BJ (cell line): ENCODE measurements around the gene TGIF1. TPM values are rescaled to one million over a fixed set of nuclear protein-coding genes. Genes with fewer than 3 reads are reported as not detected.

Experiments
- CTCF ChIA-PET: fragments of 350-600 bp; formaldehyde crosslinking; extraction: SDS; loops from one replicate; lab custom pipeline; 2021; ENCODE audit warnings: antibody characterized with exemption, inconsistent platforms; lab: Yijun Ruan, JAX
- POLR2A ChIA-PET: fragments of 300-600 bp; sonication (Branson Sonifier 250); formaldehyde crosslinking; extraction: SDS; loops from one replicate; lab custom pipeline; 2021; ENCODE audit warnings: antibody characterized with exemption; lab: Charles Lee
- DNase-seq: peaks from one replicate; pipeline ENCODE4 v3.0.0-alpha.2; 2011; ENCODE audit warnings: low read depth
- H3K27me3 ChIP-seq: 2 replicates; pipeline ENCODE4 v1.6.0; 2011; ENCODE audit warnings: low read length; ENCODE audit not compliant: control insufficient read depth, insufficient read depth
- H3K36me3 ChIP-seq: 2 replicates; pipeline ENCODE4 v1.5.1; 2011; ENCODE audit warnings: low read length; ENCODE audit not compliant: control insufficient read depth, insufficient read depth
- H3K4me3 ChIP-seq: 2 replicates; pipeline ENCODE4 v1.5.1; 2011; ENCODE audit warnings: low read depth, mild to moderate bottlenecking, control low read depth, low read length
- polyA plus RNA-seq: library from polyadenylated mRNA; depleted of rRNA; stranded (reverse); fragments of >200 nt; gene quantifications from 2 replicates; pipeline ENCODE4 v1.2.3, GENCODE V29; 2011
- TF ChIP-seq, protein P1 (sequence below): IDR thresholded peaks from 2 replicates; pipeline ENCODE4 v1.5.1; 2011; ENCODE audit warnings: low read depth, mild to moderate bottlenecking, control low read depth, inconsistent platforms, low read length, moderate library complexity; ENCODE audit not compliant: insufficient read depth

Gene TGIF1
- polyA plus RNA-seq, 1 experiment: 78.9 TPM

- TF ChIP-seq, protein P1, sequence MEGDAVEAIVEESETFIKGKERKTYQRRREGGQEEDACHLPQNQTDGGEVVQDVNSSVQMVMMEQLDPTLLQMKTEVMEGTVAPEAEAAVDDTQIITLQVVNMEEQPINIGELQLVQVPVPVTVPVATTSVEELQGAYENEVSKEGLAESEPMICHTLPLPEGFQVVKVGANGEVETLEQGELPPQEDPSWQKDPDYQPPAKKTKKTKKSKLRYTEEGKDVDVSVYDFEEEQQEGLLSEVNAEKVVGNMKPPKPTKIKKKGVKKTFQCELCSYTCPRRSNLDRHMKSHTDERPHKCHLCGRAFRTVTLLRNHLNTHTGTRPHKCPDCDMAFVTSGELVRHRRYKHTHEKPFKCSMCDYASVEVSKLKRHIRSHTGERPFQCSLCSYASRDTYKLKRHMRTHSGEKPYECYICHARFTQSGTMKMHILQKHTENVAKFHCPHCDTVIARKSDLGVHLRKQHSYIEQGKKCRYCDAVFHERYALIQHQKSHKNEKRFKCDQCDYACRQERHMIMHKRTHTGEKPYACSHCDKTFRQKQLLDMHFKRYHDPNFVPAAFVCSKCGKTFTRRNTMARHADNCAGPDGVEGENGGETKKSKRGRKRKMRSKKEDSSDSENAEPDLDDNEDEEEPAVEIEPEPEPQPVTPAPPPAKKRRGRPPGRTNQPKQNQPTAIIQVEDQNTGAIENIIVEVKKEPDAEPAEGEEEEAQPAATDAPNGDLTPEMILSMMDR: no peak
- H3K4me3 ChIP-seq: peak overlapping the region; percentile 96
- ChIA-PET CTCF (interaction anchor here (2.0 to 3.8 kb wide), 2 partner anchors 10 to 145 kb away, joined by 8 to 17 read pairs; no protein-coding TSS in a partner anchor), POLR2A (no interaction called here)
- H3K36me3 ChIP-seq: no peaks in the 10 kb centered on the region
- H3K27me3 ChIP-seq: no peaks in the 10 kb centered on the region
- DNase-seq: peak; percentile 81
Measured at GRCh38 chr18:3448838-3449511, 997 bp upstream of the TGIF1 start.

DNA sequence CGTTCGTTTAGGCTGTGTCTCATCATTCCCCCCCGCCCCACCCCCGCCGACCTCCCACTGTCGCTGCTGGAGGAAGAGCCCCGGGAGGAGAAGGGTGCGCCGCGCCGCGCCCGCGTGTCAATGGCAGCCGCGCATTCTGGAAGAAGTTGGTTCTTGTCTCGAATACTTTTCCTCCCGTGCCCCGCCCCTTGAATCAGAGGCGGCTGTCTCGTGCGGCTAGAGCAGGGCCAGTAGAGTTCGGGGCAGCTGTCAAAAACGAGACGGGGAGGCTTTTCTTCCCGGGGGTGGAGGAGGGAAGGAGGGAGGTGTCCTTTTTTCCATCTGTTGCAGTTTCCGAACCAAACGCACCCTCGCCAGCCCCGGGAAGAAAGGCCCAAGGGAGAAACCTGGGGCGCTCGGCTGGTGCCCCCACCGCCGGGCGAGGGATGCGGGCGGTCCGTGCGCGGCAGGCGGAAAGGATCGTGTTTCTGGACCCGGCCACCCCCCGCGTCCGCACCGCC, 410 bp upstream of the TGIF1 start:
- DNase-seq: no peak
- ChIA-PET CTCF (interaction anchor here (3.8 kb wide), 1 partner anchor 145 kb away, joined by 17 read pairs; no protein-coding TSS in a partner anchor), POLR2A (no interaction called here)
- Histone ChIP-seq H3K36me3 (no peaks in the 10 kb centered on the region), H3K4me3 (peak overlapping the region; percentile 96), H3K27me3 (no peaks in the 10 kb centered on the region)
- TF ChIP-seq, protein P1: no peak

GRCh38 chr18:3450799-3451182, 819 bp downstream of the TGIF1 start:
- no peaks in the 10 kb centered on the region for H3K36me3 ChIP-seq
- POLR2A ChIA-PET: interaction anchor here (0.6 kb wide), 1 partner anchor 16 kb away, joined by 4 read pairs; no protein-coding TSS in a partner anchor
- DNase-seq: no peak
- TF ChIP-seq, protein P1: no peak
- H3K27me3 ChIP-seq: no peaks in the 10 kb centered on the region
- H3K4me3 ChIP-seq: peak overlapping the region; percentile 96
- CTCF ChIA-PET: interaction anchor here (1.0 to 5.7 kb wide), 3 partner anchors 134 to 169 kb away, joined by 5 to 53 read pairs (median 43); no protein-coding TSS in a partner anchor

DNA sequence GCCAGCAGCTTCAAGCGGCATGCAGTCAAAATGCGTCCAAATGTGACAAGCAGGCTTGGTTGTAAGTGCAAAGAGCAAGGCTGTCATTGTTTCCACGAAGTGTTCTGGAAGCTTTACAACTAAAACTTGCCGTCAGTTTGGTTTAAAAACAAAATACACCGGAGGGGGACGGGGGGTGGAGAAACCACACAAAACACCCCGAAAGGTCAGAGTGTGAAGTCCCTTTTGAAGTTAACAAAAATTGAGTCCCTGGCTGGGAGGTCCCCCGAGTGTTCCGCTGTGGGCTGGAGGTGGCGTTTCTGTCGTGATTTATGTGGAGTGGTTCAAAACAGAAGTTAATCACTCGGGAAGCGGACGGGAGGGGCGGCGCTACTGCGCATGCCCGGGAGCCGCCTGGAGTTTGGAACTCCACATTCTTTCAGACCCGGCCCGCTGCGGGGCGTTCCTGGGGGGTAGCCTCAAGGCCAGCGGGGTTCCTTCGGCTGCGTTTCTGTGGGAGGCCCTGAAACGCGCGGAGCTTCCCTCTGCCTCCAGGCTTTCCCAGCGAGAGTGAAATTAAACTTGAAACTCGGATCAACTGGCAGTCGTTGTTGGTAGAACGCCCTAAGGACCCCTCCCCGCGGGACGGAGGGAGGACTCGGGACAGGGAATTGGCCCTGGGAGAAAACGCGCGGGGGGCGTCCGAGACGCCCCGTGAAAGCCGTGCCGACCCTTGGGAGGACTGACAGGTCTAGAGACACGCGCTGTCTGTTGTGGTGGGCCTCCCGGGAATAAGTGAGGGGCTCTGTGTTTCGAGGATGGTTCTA, 1.4 kb downstream of the TGIF1 start:
- ChIA-PET CTCF (interaction anchor here (0.8 to 5.7 kb wide), 6 partner anchors 134 to 215 kb away, joined by 3 to 53 read pairs (median 10); no protein-coding TSS in a partner anchor), POLR2A (interaction anchor here (0.6 to 0.7 kb wide), 2 partner anchors 15 to 173 kb away, joined by 4 read pairs; no protein-coding TSS in a partner anchor)
- TF ChIP-seq, protein P1: no peak
- Histone ChIP-seq H3K36me3 (no peaks in the 10 kb centered on the region), H3K27me3 (no peaks in the 10 kb centered on the region), H3K4me3 (peak overlapping the region; percentile 96)
- DNase-seq: peak; percentile 69
